GM12891 (cell line): ENCODE measurements around the gene MRI1.

ENCODE experiments used
- POLR2A ChIP-seq: IDR thresholded peaks from 2 replicates; pipeline ENCODE4 v1.6.1; 2011; ENCODE audit warnings: low read depth, low read length, control low read depth
- POLR2AphosphoS5 ChIP-seq: IDR thresholded peaks from 2 replicates; pipeline ENCODE4 v1.6.1; 2011; ENCODE audit warnings: low read depth, low read length, control low read depth
- POU2F2 ChIP-seq: IDR thresholded peaks from 2 replicates; pipeline ENCODE4 v1.6.1; 2011; ENCODE audit warnings: low read depth, mild to moderate bottlenecking, control low read depth, low read length, moderate library complexity
- SPI1 ChIP-seq: IDR thresholded peaks from 2 replicates; pipeline ENCODE4 v1.6.1; 2011; ENCODE audit warnings: low read depth, low read length, control low read depth
- TAF1 ChIP-seq: IDR thresholded peaks from 2 replicates; pipeline ENCODE4 v1.6.1; 2011; ENCODE audit warnings: low read depth, low read length, control low read depth

- TF ChIP-seq POLR2AphosphoS5 (no peak), POLR2A (no peak), SPI1 (no peak), TAF1 (no peak), POU2F2 (no peak)
Measured at GRCh38 chr19:13803038-13803437, 38.7 kb downstream of the MRI1 start.
